SK-N-SH treated with all-trans-retinoic acid at 6 μM for 48 hours (cell line): ENCODE data around the gene VPS11.

Experiments
- ARNTL ChIP-seq: fragments of 450-650 bp; formaldehyde crosslinking; IDR thresholded peaks from 2 replicates; pipeline ENCODE4 v1.5.0; 2020; ENCODE audit warnings: low read depth, mild to moderate bottlenecking, moderate library complexity, borderline replicate concordance
- ISL1 ChIP-seq: fragments of 250-450 bp; sonication (Bioruptor Pico); IDR thresholded peaks from 2 replicates; pipeline ENCODE4 v2.1.2; 2022; ENCODE audit warnings: mild to moderate bottlenecking, moderate library complexity
- OSR1 ChIP-seq: fragments of 250-450 bp; sonication (Bioruptor Pico); IDR thresholded peaks from 2 replicates; pipeline ENCODE4 v1.8.0; 2022; ENCODE audit warnings: moderate library complexity, mild to moderate bottlenecking, inconsistent platforms
- ZC3H10 ChIP-seq: fragments of 250-450 bp; sonication (Bioruptor Pico); IDR thresholded peaks from 2 replicates; pipeline ENCODE4 v1.5.1; 2021; ENCODE audit warnings: mild to moderate bottlenecking, moderate library complexity
- ZNF565 ChIP-seq: fragments of 450-650 bp; formaldehyde crosslinking; conservative IDR thresholded peaks from 2 replicates; pipeline ENCODE4 v1.5.0; 2020; ENCODE audit warnings: low read depth, mild to moderate bottlenecking, moderate library complexity
- TF ChIP-seq, protein P1 (sequence below): fragments of 250-450 bp; sonication (Bioruptor Pico); IDR thresholded peaks from 2 replicates; pipeline ENCODE4 v1.8.0; 2021; ENCODE audit warnings: low read depth, mild to moderate bottlenecking, moderate library complexity, borderline replicate concordance
- TF ChIP-seq, protein P2 (sequence below): fragments of 250-450 bp; sonication (Bioruptor Pico); IDR thresholded peaks from 2 replicates; pipeline ENCODE4 v1.8.0; 2020; ENCODE audit warnings: mild to moderate bottlenecking, moderate library complexity, borderline replicate concordance

DNA sequence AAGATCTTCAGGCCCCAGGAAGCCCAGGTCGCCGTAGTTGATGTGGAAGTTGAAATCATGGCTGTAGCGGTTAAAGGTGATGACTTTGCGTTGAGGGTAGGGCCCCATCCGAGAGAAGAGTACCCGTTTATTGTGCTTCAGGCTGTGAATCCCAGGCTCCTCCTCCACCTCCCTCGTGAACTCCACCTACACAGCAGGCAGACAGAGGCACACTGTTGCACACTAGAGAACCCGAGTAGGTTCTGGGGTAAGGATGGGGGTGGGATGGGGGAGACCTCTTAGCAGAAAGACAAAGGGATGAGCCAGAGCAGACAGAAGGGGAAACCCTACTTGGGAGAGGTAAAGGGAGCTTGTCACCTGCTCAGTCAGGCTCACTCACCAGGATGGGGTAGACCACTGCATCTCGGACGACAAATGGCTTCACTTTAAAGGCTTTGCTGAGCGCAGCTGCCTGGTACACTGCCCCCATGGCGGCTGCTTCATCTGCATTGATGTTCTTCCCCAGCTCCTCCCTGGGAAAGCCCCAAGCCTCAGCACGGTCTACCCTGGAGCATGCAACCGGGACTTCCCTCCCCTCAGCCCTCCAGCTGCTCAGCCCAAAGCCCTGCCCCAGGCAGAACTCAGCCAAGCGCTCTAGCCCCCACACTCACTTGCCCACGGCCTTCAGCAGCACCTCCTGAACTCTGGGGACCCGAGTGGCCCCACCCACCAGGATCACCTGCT is 16.0 kb upstream of the VPS11 start:
- TF ChIP-seq ISL1 (no peak), ZC3H10 (CRISPR knock-in tag) (no peak), ARNTL (CRISPR knock-in tag) (no peak), OSR1 (CRISPR knock-in tag) (no peak), ZNF565 (CRISPR knock-in tag) (no peak)
- TF ChIP-seq, protein P1, sequence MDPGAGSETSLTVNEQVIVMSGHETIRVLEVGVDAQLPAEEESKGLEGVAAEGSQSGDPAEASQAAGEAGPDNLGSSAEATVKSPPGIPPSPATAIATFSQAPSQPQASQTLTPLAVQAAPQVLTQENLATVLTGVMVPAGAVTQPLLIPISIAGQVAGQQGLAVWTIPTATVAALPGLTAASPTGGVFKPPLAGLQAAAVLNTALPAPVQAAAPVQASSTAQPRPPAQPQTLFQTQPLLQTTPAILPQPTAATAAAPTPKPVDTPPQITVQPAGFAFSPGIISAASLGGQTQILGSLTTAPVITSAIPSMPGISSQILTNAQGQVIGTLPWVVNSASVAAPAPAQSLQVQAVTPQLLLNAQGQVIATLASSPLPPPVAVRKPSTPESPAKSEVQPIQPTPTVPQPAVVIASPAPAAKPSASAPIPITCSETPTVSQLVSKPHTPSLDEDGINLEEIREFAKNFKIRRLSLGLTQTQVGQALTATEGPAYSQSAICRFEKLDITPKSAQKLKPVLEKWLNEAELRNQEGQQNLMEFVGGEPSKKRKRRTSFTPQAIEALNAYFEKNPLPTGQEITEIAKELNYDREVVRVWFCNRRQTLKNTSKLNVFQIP = no peak
- TF ChIP-seq, protein P2, sequence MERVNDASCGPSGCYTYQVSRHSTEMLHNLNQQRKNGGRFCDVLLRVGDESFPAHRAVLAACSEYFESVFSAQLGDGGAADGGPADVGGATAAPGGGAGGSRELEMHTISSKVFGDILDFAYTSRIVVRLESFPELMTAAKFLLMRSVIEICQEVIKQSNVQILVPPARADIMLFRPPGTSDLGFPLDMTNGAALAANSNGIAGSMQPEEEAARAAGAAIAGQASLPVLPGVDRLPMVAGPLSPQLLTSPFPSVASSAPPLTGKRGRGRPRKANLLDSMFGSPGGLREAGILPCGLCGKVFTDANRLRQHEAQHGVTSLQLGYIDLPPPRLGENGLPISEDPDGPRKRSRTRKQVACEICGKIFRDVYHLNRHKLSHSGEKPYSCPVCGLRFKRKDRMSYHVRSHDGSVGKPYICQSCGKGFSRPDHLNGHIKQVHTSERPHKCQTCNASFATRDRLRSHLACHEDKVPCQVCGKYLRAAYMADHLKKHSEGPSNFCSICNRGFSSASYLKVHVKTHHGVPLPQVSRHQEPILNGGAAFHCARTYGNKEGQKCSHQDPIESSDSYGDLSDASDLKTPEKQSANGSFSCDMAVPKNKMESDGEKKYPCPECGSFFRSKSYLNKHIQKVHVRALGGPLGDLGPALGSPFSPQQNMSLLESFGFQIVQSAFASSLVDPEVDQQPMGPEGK (CRISPR knock-in tag) = no peak
